PC-9 (cell line): Measurements from ENCODE around the gene SLC4A9. TPM values are rescaled to one million over a fixed set of nuclear protein-coding genes. Genes with fewer than 3 reads are reported as not detected.

ENCODE experiments used
- BruUV-seq: library from RNA; stranded (reverse); fragments of 400-500 nt; replicated peaks from 2 replicates; lab custom pipeline; 2021; lab: Mats Ljungman, UMichigan
- CTCF ChIA-PET: fragments of 300-600 bp; sonication (Branson Sonifier 250); formaldehyde crosslinking; loops from one replicate; lab custom pipeline; 2022; ENCODE audit warnings: antibody characterized with exemption; lab: Charles Lee
- POLR2A ChIA-PET: fragments of 300-600 bp; sonication (Branson Sonifier 250); formaldehyde crosslinking; loops from one replicate; lab custom pipeline; 2022; ENCODE audit warnings: antibody characterized with exemption; ENCODE audit not compliant: unreplicated experiment; lab: Charles Lee
- DNase-seq, 2 experiments: peaks; one replicate each; pipeline versions ENCODE4 v3.0.0 to v3.0.0-alpha.2; 2015 to 2022; ENCODE audit warnings: mixed read lengths in 1 of 2
- H2AFZ ChIP-seq: fragments of 200-600 bp; sonication (generic); 2 replicates; pipeline ENCODE4 v1.8.1; 2017; ENCODE audit warnings: antibody characterized with exemption
- H3F3A ChIP-seq: fragments of 200-600 bp; sonication (generic); 2 replicates; pipeline ENCODE4 v1.8.1; 2017; ENCODE audit warnings: antibody characterized with exemption, mild to moderate bottlenecking, low read depth; ENCODE audit not compliant: insufficient read depth
- H3K27ac ChIP-seq: fragments of 200-600 bp; sonication (generic); 2 replicates; pipeline ENCODE4 v1.6.1; 2016; ENCODE audit warnings: mixed run types
- H3K27me3 ChIP-seq: fragments of 200-600 bp; sonication (generic); 2 replicates; pipeline ENCODE4 v1.6.1; 2016; ENCODE audit warnings: low read depth, mixed run types; ENCODE audit not compliant: insufficient read depth
- H3K36me3 ChIP-seq: fragments of 200-600 bp; sonication (generic); 2 replicates; pipeline ENCODE4 v1.6.1; 2016; ENCODE audit warnings: low read depth, mixed run types
- H3K4me1 ChIP-seq: fragments of 200-600 bp; sonication (generic); replicated peaks from 2 replicates; pipeline ENCODE4 v1.6.1; 2016; ENCODE audit warnings: mixed run types; ENCODE audit not compliant: insufficient read depth
- H3K4me2 ChIP-seq: fragments of 200-600 bp; sonication (generic); 2 replicates; pipeline ENCODE4 v1.6.1; 2017; ENCODE audit warnings: mixed run types
- H3K4me3 ChIP-seq: fragments of 200-600 bp; sonication (generic); 2 replicates; pipeline ENCODE4 v1.6.1; 2016; ENCODE audit warnings: mixed run types
- H3K79me2 ChIP-seq: fragments of 200-600 bp; sonication (generic); 2 replicates; pipeline ENCODE4 v1.6.1; 2017; ENCODE audit warnings: low read depth, mixed run types
- H3K9me2 ChIP-seq: fragments of 200-600 bp; sonication (generic); 2 replicates; pipeline ENCODE4 v1.8.1; 2017; ENCODE audit warnings: mild to moderate bottlenecking; ENCODE audit not compliant: insufficient read depth
- H3K9me3 ChIP-seq: fragments of 200-600 bp; sonication (generic); 2 replicates; pipeline ENCODE4 v1.8.1; 2016; ENCODE audit warnings: low read depth; ENCODE audit not compliant: insufficient read depth
- H4K20me1 ChIP-seq: fragments of 200-600 bp; sonication (generic); 2 replicates; pipeline ENCODE4 v1.8.1; 2017; ENCODE audit not compliant: insufficient read depth
- EZH2 ChIP-seq: fragments of 200-600 bp; sonication (generic); IDR thresholded peaks from 2 replicates; pipeline ENCODE4 v1.8.0; 2017; ENCODE audit warnings: antibody characterized with exemption, low read depth
- intact Hi-C: fragments of 100-400 bp; cut with micrococcal nuclease; formaldehyde crosslinking; loops from one replicate; pipeline ENCODE4 v1.10.0; 2022; ENCODE audit not compliant: unreplicated experiment
- total RNA-seq: library from RNA; stranded (reverse); gene quantifications from 2 replicates; pipeline ENCODE4 v1.2.3, GENCODE V29; 2021
- TF ChIP-seq, protein P1 (sequence below): fragments of 200-600 bp; sonication (generic); conservative IDR thresholded peaks from 2 replicates; pipeline ENCODE4 v1.6.1; 2017; ENCODE audit warnings: mixed run types, antibody characterized with exemption, mild to moderate bottlenecking, moderate library complexity

SLC4A9 gene
- total RNA-seq, 1 experiment from 2014 or later = 0.20 TPM

DNA sequence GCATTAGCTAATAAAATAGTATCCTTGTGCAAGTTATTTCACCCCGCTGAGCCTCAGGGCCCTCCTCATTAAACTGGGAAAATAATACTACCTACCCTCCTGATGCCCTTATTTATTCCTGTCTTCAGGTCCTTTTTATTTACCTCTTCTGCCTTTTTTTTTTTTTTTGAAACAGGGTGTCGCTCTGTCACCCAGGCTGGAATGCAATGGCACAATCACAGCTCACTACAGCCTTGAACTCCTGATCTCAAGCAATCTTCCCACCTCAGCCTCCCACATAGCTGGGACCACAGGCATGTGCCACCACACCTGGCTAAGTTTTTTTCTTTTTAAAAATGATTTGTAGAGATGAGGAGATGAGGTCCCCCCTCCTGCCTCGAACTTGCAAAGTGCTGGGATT, 34.5 kb upstream of the SLC4A9 start:
- no peaks in the 10 kb centered on the region for H3K9me3 ChIP-seq
- peaks cover 48% of the 10 kb centered on the region for H3F3A ChIP-seq
- TF ChIP-seq, protein P1, sequence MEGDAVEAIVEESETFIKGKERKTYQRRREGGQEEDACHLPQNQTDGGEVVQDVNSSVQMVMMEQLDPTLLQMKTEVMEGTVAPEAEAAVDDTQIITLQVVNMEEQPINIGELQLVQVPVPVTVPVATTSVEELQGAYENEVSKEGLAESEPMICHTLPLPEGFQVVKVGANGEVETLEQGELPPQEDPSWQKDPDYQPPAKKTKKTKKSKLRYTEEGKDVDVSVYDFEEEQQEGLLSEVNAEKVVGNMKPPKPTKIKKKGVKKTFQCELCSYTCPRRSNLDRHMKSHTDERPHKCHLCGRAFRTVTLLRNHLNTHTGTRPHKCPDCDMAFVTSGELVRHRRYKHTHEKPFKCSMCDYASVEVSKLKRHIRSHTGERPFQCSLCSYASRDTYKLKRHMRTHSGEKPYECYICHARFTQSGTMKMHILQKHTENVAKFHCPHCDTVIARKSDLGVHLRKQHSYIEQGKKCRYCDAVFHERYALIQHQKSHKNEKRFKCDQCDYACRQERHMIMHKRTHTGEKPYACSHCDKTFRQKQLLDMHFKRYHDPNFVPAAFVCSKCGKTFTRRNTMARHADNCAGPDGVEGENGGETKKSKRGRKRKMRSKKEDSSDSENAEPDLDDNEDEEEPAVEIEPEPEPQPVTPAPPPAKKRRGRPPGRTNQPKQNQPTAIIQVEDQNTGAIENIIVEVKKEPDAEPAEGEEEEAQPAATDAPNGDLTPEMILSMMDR = no peak
- no peak for TF ChIP-seq EZH2
- DNase-seq = peak in 1 of 2 experiments; percentile 51
- H3K4me2 ChIP-seq = peak overlapping the region; percentile 83; the same call in 1 of the 2 replicates
- no peaks in the 10 kb centered on the region for H3K36me3 ChIP-seq
- no peak overlapping the region for H2AFZ ChIP-seq
- H3K27ac ChIP-seq = no peak overlapping the region
- H3K27me3 ChIP-seq = no peaks in the 10 kb centered on the region
- H4K20me1 ChIP-seq = no peaks in the 10 kb centered on the region
- H3K4me1 ChIP-seq = peaks cover 63% of the 10 kb centered on the region
- H3K4me3 ChIP-seq = no peak overlapping the region
- no TSS peak for BruUV-seq
- H3K79me2 ChIP-seq = no peaks in the 10 kb centered on the region
- CTCF ChIA-PET = interaction anchor here (0.6 kb wide), 1 partner anchor 156 kb away, joined by 4 read pairs; no protein-coding TSS in a partner anchor
- intact Hi-C loops = no loop called here
- H3K9me2 ChIP-seq = no peaks in the 10 kb centered on the region
- POLR2A ChIA-PET = no interaction called here

DNA sequence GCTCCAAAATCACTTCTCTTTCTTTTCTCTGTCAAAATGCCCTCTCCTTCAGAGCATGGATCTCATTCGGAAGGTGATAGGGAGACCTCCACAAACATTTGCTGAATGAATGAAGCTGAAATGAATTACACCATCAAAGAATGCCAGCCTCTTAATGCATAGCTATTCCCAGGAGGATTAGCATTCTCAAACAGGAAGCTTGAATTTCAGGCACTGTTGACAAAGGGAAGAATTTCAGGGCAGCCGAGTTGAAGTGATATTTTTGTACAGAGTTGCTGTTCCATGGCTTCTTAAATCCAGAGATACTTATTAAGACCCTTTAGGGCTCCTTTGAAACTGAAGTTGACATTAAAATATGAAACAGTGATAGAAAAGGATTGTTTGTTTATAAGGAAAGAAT, 32.4 kb upstream of the SLC4A9 start:
- H3K79me2 ChIP-seq = no peaks in the 10 kb centered on the region
- H3F3A ChIP-seq = peaks cover 56% of the 10 kb centered on the region
- no peak overlapping the region for H2AFZ ChIP-seq
- intact Hi-C loops = no loop called here
- ChIA-PET POLR2A (interaction anchor here (0.6 kb wide), 1 partner anchor 24 kb away, joined by 7 read pairs; no protein-coding TSS in a partner anchor), CTCF (no interaction called here)
- peak in 1 of 2 experiments; percentile 39 for DNase-seq
- TF ChIP-seq EZH2 = no peak
- TF ChIP-seq, protein P1 = no peak
- H3K27ac ChIP-seq = peak overlapping the region; percentile 13; the same call in 1 of the 2 replicates
- H3K27me3 ChIP-seq = no peaks in the 10 kb centered on the region
- no peak overlapping the region for H3K4me3 ChIP-seq
- H3K36me3 ChIP-seq = peaks cover 2% of the 10 kb centered on the region; the same call in 1 of the 2 replicates
- no peaks in the 10 kb centered on the region for H3K9me2 ChIP-seq
- no peaks in the 10 kb centered on the region for H3K9me3 ChIP-seq
- H3K4me1 ChIP-seq = peaks cover 47% of the 10 kb centered on the region
- peak overlapping the region; percentile 7 for H3K4me2 ChIP-seq
- no TSS peak for BruUV-seq
- no peaks in the 10 kb centered on the region; the same call in 1 of the 2 replicates for H4K20me1 ChIP-seq

GRCh38 chr5:140328036-140328764, 31.8 kb upstream of the SLC4A9 start:
- no peaks in the 10 kb centered on the region for H3K27me3 ChIP-seq
- POLR2A ChIA-PET = no interaction called here
- intact Hi-C loops = no loop called here

More at GRCh38 chr5:140328036-140328764, 31.8 kb upstream of the SLC4A9 start:
- Histone ChIP-seq H3K79me2 (no peaks in the 10 kb centered on the region), H3K9me2 (no peaks in the 10 kb centered on the region), H3K4me3 (no peak overlapping the region), H3K9me3 (no peaks in the 10 kb centered on the region), H3F3A (peaks cover 56% of the 10 kb centered on the region), H3K27ac (peak overlapping the region; percentile 13; the same call in 1 of the 2 replicates), H3K4me2 (peak overlapping the region; percentile 7; the same call in 1 of the 2 replicates), H4K20me1 (no peaks in the 10 kb centered on the region; the same call in 1 of the 2 replicates), H2AFZ (no peak overlapping the region), H3K36me3 (peaks cover 8% of the 10 kb centered on the region), H3K4me1 (peaks cover 41% of the 10 kb centered on the region)
- no TSS peak for BruUV-seq
- DNase-seq = no peak
- CTCF ChIA-PET = no interaction called here
- TF ChIP-seq EZH2 = no peak
- TF ChIP-seq, protein P1 = no peak
